GM12874 (cell line): ENCODE measurements around the gene CCDC178.

ENCODE experiments used
- CTCF ChIP-seq: IDR thresholded peaks from 2 replicates; pipeline ENCODE4 v1.5.1; 2011; ENCODE audit warnings: low read depth, mild to moderate bottlenecking, control low read depth, low read length, moderate library complexity; ENCODE audit not compliant: insufficient read depth

Gene CCDC178

GRCh38 chr18:33154049-33154448, 286.5 kb downstream of the CCDC178 start:
- TF ChIP-seq CTCF: no peak

GRCh38 chr18:33152376-33152775, 288.1 kb downstream of the CCDC178 start:
- no peak for TF ChIP-seq CTCF

GRCh38 chr18:33146014-33146413, 294.5 kb downstream of the CCDC178 start:
- no peak for TF ChIP-seq CTCF

- TF ChIP-seq CTCF: no peak
These were observed 304.4 kb downstream of the CCDC178 start for GRCh38 chr18:33135951-33136660.

- no peak for TF ChIP-seq CTCF
These were observed 307.9 kb downstream of the CCDC178 start for GRCh38 chr18:33132657-33133056.

GRCh38 chr18:33128581-33128980, 311.9 kb downstream of the CCDC178 start:
- no peak for TF ChIP-seq CTCF

- no peak for TF ChIP-seq CTCF
These were observed 316.5 kb downstream of the CCDC178 start for GRCh38 chr18:33123862-33124518.
